H1 (cell line): Measurements from ENCODE around the gene NUDT9. TPM values are rescaled to one million over a fixed set of nuclear protein-coding genes. Genes with fewer than 3 reads are reported as not detected.

Experiments
- BACH1 ChIP-seq: IDR thresholded peaks from 2 replicates; pipeline ENCODE4 v1.6.1; 2012; ENCODE audit warnings: low read length, improper control_type of control experiment
- CTCF ChIP-seq, 3 experiments: IDR thresholded peaks; 1 replicate in 2 of 3; 2 replicates in 1 of 3; pipeline versions ENCODE4 v1.5.1 to v1.6.1; 2011; ENCODE audit warnings: low read length in 3 of 3, mild to moderate bottlenecking in 3 of 3, inconsistent platforms in 2 of 3, low read depth in 1 of 3, moderate library complexity in 1 of 3; ENCODE audit not compliant: insufficient read depth in 1 of 3; ENCODE audit errors: control extremely low read depth in 1 of 3
- FOSL1 ChIP-seq: IDR thresholded peaks from 2 replicates; pipeline ENCODE4 v1.6.1; 2011; ENCODE audit warnings: mild to moderate bottlenecking, low read depth, low read length, moderate library complexity; ENCODE audit not compliant: insufficient read depth
- RFX5 ChIP-seq: IDR thresholded peaks from 2 replicates; pipeline ENCODE4 v1.6.1; 2011; ENCODE audit warnings: low read depth, low read length, improper control_type of control experiment, borderline replicate concordance
- polyA plus RNA-seq, 7 experiments: library from polyadenylated mRNA; depleted of rRNA in 3 of 7; stranded (reverse) in 5 of 7; unstranded in 2 of 7; fragments of >200 nt in 5 of 7; fragments of 200-250 nt in 2 of 7; gene quantifications; 1 replicate in 5 of 7; 2 replicates in 1 of 7; 4 replicates in 1 of 7; pipeline versions ENCODE4 v1.2.1 to v1.2.3, GENCODE V29; 2011 to 2013; ENCODE audit warnings: missing spikeins in 2 of 7, mixed read lengths in 2 of 7
- total RNA-seq: library from RNA; stranded (reverse); fragmentation: NEBNext Ultra II Directional; extraction: Animal tissue kit (Norgen Biotek cat#: 25700); gene quantifications from 2 replicates; pipeline ENCODE4 v1.2.1, GENCODE V29; 2021

Gene NUDT9
- total and polyA plus RNA-seq, 2 of the 8 experiments (the other 6 are each of a cell fraction or from before 2014, with no cell fraction given) = 13.2 to 27.6 TPM

- no peak for TF ChIP-seq CTCF (IDR thresholded peaks at IDR 0.05; ENCODE audit: control extremely low read depth in 1 of 3, insufficient read depth in 1 of 3, low read depth in 1 of 3, low read length in 3 of 3)
- TF ChIP-seq FOSL1 = no peak
- no peak for TF ChIP-seq BACH1
- no peak for TF ChIP-seq RFX5
These were observed 35.1 kb upstream of the NUDT9 start (continued) for GRCh38 chr4:87387237-87387636.
